ENCODE data around the gene LZIC. TPM values are rescaled to one million over a fixed set of nuclear protein-coding genes. Genes with fewer than 3 reads are reported as not detected.

The LZIC gene
- total and polyA plus RNA-seq, 2 of the 8 experiments (the other 6 are each of a cell fraction or from before 2014, with no cell fraction given): 4.8 to 20.3 TPM

- no peak overlapping the region for H2AFZ ChIP-seq (ENCODE audit: low read length)
- ChIA-PET POLR2A (ENCODE audit: partially characterized antibody) (interaction anchor here (1.4 to 3.1 kb wide), 2 partner anchors 9 to 12 kb away, joined by 5 to 19 read pairs; partner anchors contain the start of gene CTNNBIP1), CTCF (ENCODE audit: partially characterized antibody) (interaction anchor here (0.7 to 1.9 kb wide), 7 partner anchors 9 to 41 kb away, joined by 3 to 10 read pairs (median 3); partner anchors contain the start of genes CTNNBIP1, LZIC and NMNAT1)
- 95% methylated on average over 9 of the region's 9 CpGs; no CpG with 5 or more reads in 1 of the 2 experiments for WGBS, 2 experiments (ENCODE audit: extremely low coverage in 1 of 2, insufficient coverage in 1 of 2, insufficient read length in 1 of 2, insufficient replicate concordance in 2 of 2, low coverage in 1 of 2, low lambda C conversion rate in 2 of 2, missing lambda C conversion rate in 1 of 2)
- no peak overlapping the region for H4K8ac ChIP-seq (ENCODE audit: extremely low read depth, insufficient read depth, low read length)
- H3K4me2 ChIP-seq (ENCODE audit: insufficient read depth in 1 of 2, low read depth in 2 of 2, low read length in 2 of 2): no peak overlapping the region
- H3K23ac ChIP-seq (ENCODE audit: insufficient read length): no peak overlapping the region
- FAIRE-seq (no peak), DNase-seq (ENCODE audit: low read depth in 1 of 2, low spot score in 2 of 2) (no peak)
- H3K79me2 ChIP-seq (ENCODE audit: control insufficient read depth in 1 of 2, insufficient read depth in 2 of 2, low read length in 2 of 2): peaks cover 0 to 20% of the 10 kb centered on the region in 2 experiments; a peak in 1 of 4 replicates
- no peaks in the 10 kb centered on the region for H3K9me3 ChIP-seq (ENCODE audit: insufficient read depth in 2 of 2, low read depth in 1 of 2, low read length in 1 of 2)
- no peak overlapping the region for H3K18ac ChIP-seq (ENCODE audit: extremely low read depth, low read length)
- H2BK120ac ChIP-seq (replicated peaks; ENCODE audit: low read depth, low read length): no peak overlapping the region
- no peak overlapping the region for H3K56ac ChIP-seq (replicated peaks; ENCODE audit: insufficient read length, low read depth, low read length)
- no peak overlapping the region for H2BK5ac ChIP-seq (ENCODE audit: low read depth, low read length)
- H2AK5ac ChIP-seq (ENCODE audit: low read depth, low read length): 0 out of 2 replicates have a peak overlapping the region, but pooled peaks have one; percentile 24
- H3K4me1 ChIP-seq (replicated peaks in 1 of 4; ENCODE audit: control insufficient read depth in 3 of 4, insufficient read depth in 4 of 4, low read length in 3 of 4): no peaks in the 10 kb centered on the region; a peak in 1 of 7 replicates
- no peak overlapping the region for H4K91ac ChIP-seq (replicated peaks; ENCODE audit: insufficient read length, low read length)
- H3K36me3 ChIP-seq (ENCODE audit: control insufficient read depth in 2 of 4, insufficient read depth in 4 of 4, low read length in 3 of 4): no peaks in the 10 kb centered on the region
- H3K27ac ChIP-seq (ENCODE audit: low read depth, low read length): no peak overlapping the region
- no peak overlapping the region for H2BK20ac ChIP-seq (ENCODE audit: low read length)
- H3K4me3 ChIP-seq (ENCODE audit: extremely low read depth in 1 of 4, insufficient read depth in 2 of 4, low read depth in 3 of 4, low read length in 4 of 4): no peak overlapping the region
- H3K9ac ChIP-seq (replicated peaks in 1 of 4; ENCODE audit: extremely low read depth in 1 of 4, low read depth in 3 of 4, low read length in 3 of 4): no peak overlapping the region
- H3K27me3 ChIP-seq (replicated peaks in 1 of 4; ENCODE audit: control insufficient read depth in 3 of 4, extremely low read depth in 1 of 4, insufficient read depth in 3 of 4, low read length in 3 of 4): no peaks in the 10 kb centered on the region
- no peak overlapping the region for H4K5ac ChIP-seq (ENCODE audit: insufficient read length, low read depth, low read length)
- H3K79me1 ChIP-seq (ENCODE audit: low read depth, low read length): peaks cover 3% of the 10 kb centered on the region; the same call in 1 of the 2 replicates
- no peak overlapping the region for H3K14ac ChIP-seq (ENCODE audit: insufficient read length)
- H4K20me1 ChIP-seq (replicated peaks in 1 of 2; ENCODE audit: control insufficient read depth in 1 of 2, insufficient read depth in 2 of 2, low read length in 2 of 2): peaks cover 0 to 5% of the 10 kb centered on the region in 2 experiments
- H3K4ac ChIP-seq (replicated peaks; ENCODE audit: insufficient read length, low read depth, low read length): no peak overlapping the region
- H2BK12ac ChIP-seq (ENCODE audit: low read depth, low read length): peak overlapping the region; percentile 60; the same call in 1 of the 2 replicates
- no peak overlapping the region for H2BK15ac ChIP-seq (ENCODE audit: low read length)
- H3K23me2 ChIP-seq (ENCODE audit: low read depth, low read length): no peaks in the 10 kb centered on the region
- TF ChIP-seq PHF8 (conservative IDR thresholded peaks at IDR 0.05; ENCODE audit: low read depth, low read length) (no peak), HDAC6 (IDR thresholded peaks at IDR 0.05; ENCODE audit: low read depth, low read length) (no peak), KDM5A (IDR thresholded peaks at IDR 0.05; ENCODE audit: low read length) (no peak), RXRA (IDR thresholded peaks at IDR 0.05; ENCODE audit: insufficient read depth, low read depth, low read length) (no peak), CTCF (IDR thresholded peaks at IDR 0.05; ENCODE audit: control extremely low read depth in 1 of 3, insufficient read depth in 1 of 3, low read depth in 1 of 3, low read length in 3 of 3) (no peak), EGR1 (IDR thresholded peaks at IDR 0.05; ENCODE audit: borderline replicate concordance, low read depth, low read length) (no peak), ASH2L (IDR thresholded peaks at IDR 0.05; ENCODE audit: low read length) (no peak)
Observed at GRCh38 chr1:9901148-9902059, 41.8 kb downstream of the LZIC start.
